Ovary (tissue), 1 donor: ENCODE results near the gene BTN2A1.

Experiments
- EP300 ChIP-seq: sonication (generic); formaldehyde crosslinking; IDR thresholded peaks from one replicate; pipeline ENCODE4 v1.6.1; 2017; ENCODE audit warnings: antibody characterized with exemption
- POLR2A ChIP-seq: fragments of 450-650 bp; IDR thresholded peaks from one replicate; pipeline ENCODE4 v1.6.1; 2017; ENCODE audit warnings: antibody characterized with exemption, mild to moderate bottlenecking, moderate library complexity

GRCh38 chr6:26483727-26484126 lies 26.0 kb downstream of the BTN2A1 start:
- no peak for TF ChIP-seq POLR2A
- TF ChIP-seq EP300, result no peak
